GM12891 (cell line): ENCODE data around the gene RALGAPA2.

Source experiments
- DNase-seq: peaks from one replicate; pipeline ENCODE4 v3.0.0; 2011; ENCODE audit warnings: low spot score; ENCODE audit not compliant: insufficient read length
- FAIRE-seq: peaks from 2 replicates; lab custom pipeline; 2011; peaks lifted over from hg19 to GRCh38; lab: Jason Lieb, UNC
- PAX5 ChIP-seq: IDR thresholded peaks from 2 replicates; pipeline ENCODE4 v1.6.1; 2011; ENCODE audit warnings: low read length, moderate library complexity, mild to moderate bottlenecking; ENCODE audit not compliant: insufficient read depth, severe bottlenecking
- POLR2A ChIP-seq: IDR thresholded peaks from 2 replicates; pipeline ENCODE4 v1.6.1; 2011; ENCODE audit warnings: low read depth, low read length, control low read depth
- POLR2AphosphoS5 ChIP-seq: IDR thresholded peaks from 2 replicates; pipeline ENCODE4 v1.6.1; 2011; ENCODE audit warnings: low read depth, low read length, control low read depth
- POU2F2 ChIP-seq: IDR thresholded peaks from 2 replicates; pipeline ENCODE4 v1.6.1; 2011; ENCODE audit warnings: low read depth, mild to moderate bottlenecking, control low read depth, low read length, moderate library complexity
- SPI1 ChIP-seq: IDR thresholded peaks from 2 replicates; pipeline ENCODE4 v1.6.1; 2011; ENCODE audit warnings: low read depth, low read length, control low read depth
- TAF1 ChIP-seq: IDR thresholded peaks from 2 replicates; pipeline ENCODE4 v1.6.1; 2011; ENCODE audit warnings: low read depth, low read length, control low read depth

Gene RALGAPA2

DNA sequence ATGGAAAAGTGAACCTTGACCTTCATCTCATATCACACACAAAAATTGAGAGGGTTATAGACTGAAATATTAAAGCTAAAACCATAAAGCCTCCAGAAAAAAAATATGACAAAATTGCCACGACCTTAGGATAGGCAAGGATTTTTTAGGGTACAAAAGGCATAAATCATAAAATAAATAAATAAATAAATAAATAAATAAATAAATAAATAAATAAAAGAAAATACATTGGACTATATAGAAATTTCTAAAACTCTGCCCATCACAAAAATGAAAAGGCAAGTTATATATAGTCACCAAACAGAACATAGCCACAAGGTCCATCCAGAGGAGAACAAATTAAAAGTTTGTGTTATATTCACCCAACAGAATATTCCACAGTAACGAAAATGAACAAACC lies 235.9 kb downstream of the RALGAPA2 start:
- TF ChIP-seq TAF1, result no peak
- TF ChIP-seq PAX5, result no peak
- no peak for TF ChIP-seq SPI1
- no peak for TF ChIP-seq POU2F2
- TF ChIP-seq POLR2AphosphoS5, result no peak
- no peak for TF ChIP-seq POLR2A
- no peak for FAIRE-seq

DNA sequence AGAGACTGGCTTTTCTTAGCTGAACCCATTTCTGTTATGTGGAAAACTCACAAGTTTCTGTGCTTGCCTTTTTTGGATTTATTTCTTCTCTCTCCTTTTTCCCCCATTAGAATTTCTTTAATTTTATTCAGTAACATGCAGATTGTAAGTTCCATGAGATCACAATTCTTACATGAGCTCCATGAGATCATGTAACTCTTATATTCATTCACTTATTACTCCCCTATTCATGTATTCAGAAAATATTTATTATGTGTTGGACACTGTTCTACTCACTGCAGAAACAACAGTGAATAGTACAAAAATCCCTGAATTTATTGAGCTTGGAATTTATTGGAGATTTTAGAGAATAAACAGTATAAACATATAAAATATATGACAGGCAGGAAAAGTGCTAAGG lies 238.8 kb downstream of the RALGAPA2 start:
- DNase-seq, result no peak
- TF ChIP-seq POU2F2 (no peak), TAF1 (no peak), SPI1 (no peak), PAX5 (no peak), POLR2A (no peak), POLR2AphosphoS5 (no peak)
- FAIRE-seq, result no peak

More for the DNA sequence above, 235.9 kb downstream of the RALGAPA2 start:
- no peak for DNase-seq

DNA sequence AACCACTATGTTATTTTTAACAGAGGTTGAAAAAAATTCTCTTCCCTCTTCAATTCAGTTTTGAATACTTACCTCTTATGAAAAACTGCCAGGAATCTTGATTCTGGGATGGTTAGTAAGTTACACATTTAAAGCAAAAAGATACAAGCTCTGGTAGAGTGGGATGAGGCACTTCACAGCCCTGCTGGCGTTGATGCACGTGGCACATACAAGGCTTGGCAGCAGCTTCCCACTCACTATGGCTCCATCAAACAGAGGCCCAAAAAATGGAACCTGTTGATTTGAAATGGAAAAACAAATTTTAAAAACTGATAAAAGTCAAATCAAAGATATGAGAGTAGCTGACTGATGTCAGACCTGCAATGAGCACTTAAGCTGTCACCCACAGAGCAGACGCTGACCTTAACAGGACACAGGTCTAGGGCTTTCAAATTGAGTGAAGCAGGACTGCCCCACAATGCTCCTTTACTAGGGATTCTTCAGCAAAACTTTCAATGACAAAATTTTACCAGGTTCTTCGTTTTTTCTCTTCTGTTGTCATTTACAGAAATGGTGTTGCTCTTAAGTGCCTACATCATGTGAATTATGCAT lies 239.7 kb downstream of the RALGAPA2 start:
- DNase-seq (no peak), FAIRE-seq (no peak)
- TF ChIP-seq POLR2AphosphoS5 (no peak), PAX5 (no peak), TAF1 (no peak), POLR2A (no peak), SPI1 (no peak), POU2F2 (no peak)

DNA sequence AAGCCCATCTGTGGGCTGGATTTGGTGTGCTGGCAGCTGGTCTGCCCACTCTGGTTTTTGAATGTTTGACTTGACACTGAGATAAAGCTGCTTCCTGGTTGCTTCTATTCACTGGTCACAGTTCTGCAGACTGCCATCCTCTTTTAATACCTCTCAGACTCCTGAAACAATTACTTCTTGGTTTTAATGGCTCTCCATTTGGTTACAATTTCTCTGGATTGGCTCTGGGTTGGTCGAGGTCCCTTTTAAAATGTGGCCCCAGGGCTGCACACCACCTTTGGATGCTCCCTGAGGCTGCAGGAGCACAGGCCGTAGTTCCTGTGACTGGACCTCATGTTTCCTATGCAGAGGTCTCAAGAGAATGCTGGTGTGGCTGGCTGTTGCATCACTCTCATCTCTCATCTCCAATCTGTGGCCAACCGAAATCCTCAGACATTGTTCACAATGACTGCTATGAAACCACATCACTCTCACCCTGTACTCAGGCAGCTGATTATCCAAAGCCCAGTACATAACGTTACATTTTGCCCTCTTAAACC lies 246.0 kb downstream of the RALGAPA2 start:
- DNase-seq, result no peak
- peak; percentile 99 for FAIRE-seq
- TF ChIP-seq POLR2A (peak; percentile 63; the same call in 1 of the 2 replicates), TAF1 (peak; percentile 51; the same call in 1 of the 2 replicates), PAX5 (peak; percentile 97), POLR2AphosphoS5 (peak; percentile 48; the same call in 1 of the 2 replicates), POU2F2 (peak; percentile 71), SPI1 (no peak)

DNA sequence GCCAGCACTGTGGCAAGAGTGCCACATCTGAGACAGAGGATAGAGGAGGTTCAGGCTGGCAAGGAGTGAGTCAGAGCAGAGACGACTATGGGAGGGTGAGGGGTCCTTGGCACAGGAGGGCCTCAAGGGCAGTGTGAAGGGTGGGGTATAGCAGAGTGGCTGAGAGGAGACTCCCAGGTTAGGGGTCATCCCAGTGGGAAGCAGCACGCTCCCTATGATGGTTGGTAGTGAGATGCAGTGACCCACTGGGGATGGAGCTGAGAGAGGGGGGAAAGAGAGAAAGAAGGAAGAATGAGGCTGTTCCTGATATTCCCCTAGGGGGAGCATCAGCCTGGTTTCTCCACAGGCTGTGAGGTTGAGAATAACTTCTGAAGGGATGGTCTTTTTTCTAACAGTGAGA lies 247.2 kb downstream of the RALGAPA2 start:
- DNase-seq (no peak), FAIRE-seq (no peak)
- TF ChIP-seq TAF1, result no peak

DNA sequence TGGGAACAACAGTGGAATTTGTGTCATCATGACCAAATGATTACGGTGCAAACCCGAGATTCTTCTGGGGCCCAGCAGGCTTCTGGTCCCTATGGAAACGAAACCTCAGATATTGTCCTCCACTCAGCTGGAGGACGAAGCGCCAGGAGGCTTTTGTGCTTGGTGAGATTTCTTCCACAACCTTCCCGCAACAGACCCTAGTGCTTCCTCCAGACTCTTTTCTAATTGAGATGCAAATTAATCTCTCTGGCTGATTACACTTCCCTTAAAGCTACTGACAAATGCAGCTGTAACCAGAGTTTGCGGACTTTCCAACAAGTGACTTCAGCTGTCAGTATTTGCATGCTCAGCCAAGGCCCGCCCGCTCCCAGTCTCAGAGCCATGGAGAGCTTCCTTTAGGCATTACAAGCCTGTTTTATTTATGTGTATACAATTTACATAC lies 248.5 kb downstream of the RALGAPA2 start:
- no peak for DNase-seq
- TF ChIP-seq SPI1, result peak; percentile 61
- peak; percentile 90 for TF ChIP-seq POU2F2
- TF ChIP-seq POLR2AphosphoS5, result no peak
- peak; percentile 77 for FAIRE-seq

DNA sequence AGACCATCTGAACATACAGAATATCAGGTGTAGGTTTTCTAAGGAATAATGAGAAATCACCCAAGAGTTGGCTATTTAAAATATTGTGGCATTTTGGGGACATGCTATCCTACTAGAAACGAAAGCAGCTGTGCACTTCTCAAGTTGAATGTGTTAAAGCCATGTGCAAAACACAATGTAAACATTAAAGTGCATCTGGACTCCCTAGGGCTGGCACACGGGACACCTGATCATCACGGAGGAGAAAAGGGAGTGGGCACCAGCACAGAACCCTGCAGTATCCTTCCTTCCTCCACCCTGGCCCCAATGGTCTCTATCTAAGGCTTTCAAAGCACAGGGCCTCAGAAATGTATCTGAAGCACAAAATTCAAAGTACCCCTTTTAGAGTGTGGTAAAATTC lies 250.3 kb downstream of the RALGAPA2 start:
- no peak for DNase-seq

DNA sequence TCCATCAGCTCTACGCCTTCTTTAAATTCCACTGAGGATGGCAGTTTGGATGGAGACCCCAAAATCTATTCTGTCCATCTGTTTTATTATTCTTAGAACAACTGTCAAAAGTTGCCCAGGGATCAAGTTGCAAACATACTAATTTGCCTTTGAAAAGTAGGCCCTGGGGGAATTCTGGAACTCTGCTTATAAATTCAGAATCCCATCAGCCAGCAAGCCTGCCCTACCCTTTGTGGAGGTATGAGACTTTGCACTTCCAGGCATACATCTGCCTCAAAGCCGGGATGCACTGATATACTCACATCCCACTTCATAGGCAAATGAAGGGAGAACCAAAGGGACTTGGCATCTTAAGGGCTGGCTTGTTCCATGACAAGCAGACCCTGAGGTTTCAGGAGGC lies 250.9 kb downstream of the RALGAPA2 start:
- TF ChIP-seq PAX5, result no peak
- TF ChIP-seq POLR2A, result no peak
- no peak for TF ChIP-seq TAF1
- TF ChIP-seq SPI1, result no peak
- DNase-seq (no peak), FAIRE-seq (no peak)

More for the DNA sequence above, 250.3 kb downstream of the RALGAPA2 start:
- no peak for FAIRE-seq
- TF ChIP-seq TAF1 (no peak), POLR2A (no peak), PAX5 (no peak), SPI1 (no peak), POU2F2 (no peak), POLR2AphosphoS5 (no peak)

DNA sequence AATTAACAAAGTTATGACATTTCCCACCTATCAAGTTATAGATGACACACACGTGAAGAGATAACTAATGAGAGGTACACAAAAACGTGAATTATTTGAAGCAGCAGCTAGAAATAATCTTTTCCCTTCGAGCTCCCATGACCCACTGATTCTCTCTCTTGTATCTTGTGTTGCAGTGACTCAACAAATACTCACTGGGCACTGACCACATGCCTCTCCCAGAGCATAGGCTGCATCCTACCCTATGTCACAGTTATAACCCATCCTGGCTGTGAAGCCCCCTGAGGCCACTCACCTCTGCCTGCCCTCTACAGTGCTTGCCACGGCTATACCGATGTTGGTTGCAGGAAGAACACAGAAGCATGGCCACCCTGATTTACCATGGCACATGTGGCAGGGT lies 252.7 kb downstream of the RALGAPA2 start:
- no peak for FAIRE-seq
- DNase-seq, result no peak
- TF ChIP-seq PAX5, result no peak
- TF ChIP-seq POU2F2, result no peak
- TF ChIP-seq POLR2A, result no peak
- TF ChIP-seq TAF1, result no peak
- TF ChIP-seq SPI1, result no peak
- TF ChIP-seq POLR2AphosphoS5, result no peak
